ENCODE data around the gene MDM2. TPM values are rescaled to one million over a fixed set of nuclear protein-coding genes. Genes with fewer than 3 reads are reported as not detected.

The MDM2 gene
- polyA plus RNA-seq, 2 of the 4 experiments (the other 2 are of a cell fraction): 40.3 to 96.4 TPM

- TF ChIP-seq PBX3 (IDR thresholded peaks at IDR 0.05) (no peak), TFCP2L1 (CRISPR knock-in tag; IDR thresholded peaks at IDR 0.05) (no peak), CHD4 (IDR thresholded peaks at IDR 0.05; ENCODE audit: borderline replicate concordance) (no peak), MAZ (IDR thresholded peaks at IDR 0.05; ENCODE audit: borderline replicate concordance, low read depth, low read length) (no peak), TP53 (CRISPR knock-in tag; IDR thresholded peaks at IDR 0.05) (no peak)
Observed at GRCh38 chr12:68878846-68879245, 70.9 kb downstream of the MDM2 start (continued).

- POLR2A ChIA-PET: no interaction called here
- no peak for ATAC-seq
- 65% methylated on average over 5 of the region's 5 CpGs for WGBS (ENCODE audit: missing lambda C conversion rate)
Observed at GRCh38 chr12:68880660-68881325, 72.8 kb downstream of the MDM2 start.

GRCh38 chr12:68882251-68882964 is 74.4 kb downstream of the MDM2 start:
- TF ChIP-seq EHF (CRISPR knock-in tag; IDR thresholded peaks at IDR 0.05) (no peak), MYC (IDR thresholded peaks at IDR 0.05; ENCODE audit: borderline replicate concordance, low read length) (no peak), MAZ (IDR thresholded peaks at IDR 0.05; ENCODE audit: borderline replicate concordance, low read depth, low read length) (no peak), CHD2 (IDR thresholded peaks at IDR 0.05; ENCODE audit: low read length, partially characterized antibody) (no peak), POLR2AphosphoS2 (conservative IDR thresholded peaks at IDR 0.05; ENCODE audit: low read length) (no peak), HOXB13 (CRISPR knock-in tag; IDR thresholded peaks at IDR 0.05; ENCODE audit: low read depth) (no peak), NFE2L2 (conservative IDR thresholded peaks at IDR 0.05; ENCODE audit: low read length) (no peak), CEBPB (IDR thresholded peaks at IDR 0.05) (no peak), CBX8 (IDR thresholded peaks at IDR 0.05) (no peak), ZNF302 (CRISPR knock-in tag; IDR thresholded peaks at IDR 0.05) (no peak), SMC3 (IDR thresholded peaks at IDR 0.05) (no peak), RCOR1 (IDR thresholded peaks at IDR 0.05; ENCODE audit: low read depth, low read length) (no peak), TP53 (CRISPR knock-in tag; IDR thresholded peaks at IDR 0.05) (no peak), ZSCAN20 (CRISPR knock-in tag; IDR thresholded peaks at IDR 0.05) (no peak), PHF8 (IDR thresholded peaks at IDR 0.05; ENCODE audit: borderline replicate concordance, low read depth) (no peak)
- Histone ChIP-seq H3K4me3 (no peak overlapping the region), H3K27ac (no peak overlapping the region), H3K4me2 (no peak overlapping the region), H3K4me1 (no peaks in the 10 kb centered on the region), H3K9me3 (no peaks in the 10 kb centered on the region)
- CTCF ChIA-PET: interaction anchor here (1.6 kb wide), 1 partner anchor 188 kb away, joined by 3 read pairs; no protein-coding TSS in a partner anchor
- POLR2A ChIA-PET: no interaction called here
- WGBS (ENCODE audit: missing lambda C conversion rate): 72% methylated on average over 4 of the region's 4 CpGs
- FAIRE-seq (no peak), DNase-seq (ENCODE audit: low read depth in 1 of 2, low spot score in 1 of 2) (no peak), ATAC-seq (no peak)

More at GRCh38 chr12:68880660-68881325, 72.8 kb downstream of the MDM2 start:
- no peak overlapping the region for H3K27ac ChIP-seq
- H3K9me3 ChIP-seq: no peaks in the 10 kb centered on the region
- no peaks in the 10 kb centered on the region for H3K4me1 ChIP-seq
- H3K4me2 ChIP-seq: no peak overlapping the region
- CTCF ChIA-PET: interaction anchor here (0.8 to 1.6 kb wide), 4 partner anchors 16 to 189 kb away, joined by 3 read pairs; no protein-coding TSS in a partner anchor
- DNase-seq (ENCODE audit: low read depth in 1 of 2, low spot score in 1 of 2) (no peak), FAIRE-seq (no peak)
- H3K4me3 ChIP-seq: no peak overlapping the region
- no peak for TF ChIP-seq SMC3 (IDR thresholded peaks at IDR 0.05)
- no peak for TF ChIP-seq EHMT2 (IDR thresholded peaks at IDR 0.05; ENCODE audit: low read depth)
- no peak for TF ChIP-seq TFCP2L1 (CRISPR knock-in tag; IDR thresholded peaks at IDR 0.05)
- no peak for TF ChIP-seq GATA3 (IDR thresholded peaks at IDR 0.05; ENCODE audit: borderline replicate concordance)
- TF ChIP-seq HMGXB4 (CRISPR knock-in tag; IDR thresholded peaks at IDR 0.05; ENCODE audit: borderline replicate concordance): no peak
- TF ChIP-seq BHLHE40 (IDR thresholded peaks at IDR 0.05; ENCODE audit: low read depth, low read length): no peak
